ENCODE results near the gene TMEM91.

DNA sequence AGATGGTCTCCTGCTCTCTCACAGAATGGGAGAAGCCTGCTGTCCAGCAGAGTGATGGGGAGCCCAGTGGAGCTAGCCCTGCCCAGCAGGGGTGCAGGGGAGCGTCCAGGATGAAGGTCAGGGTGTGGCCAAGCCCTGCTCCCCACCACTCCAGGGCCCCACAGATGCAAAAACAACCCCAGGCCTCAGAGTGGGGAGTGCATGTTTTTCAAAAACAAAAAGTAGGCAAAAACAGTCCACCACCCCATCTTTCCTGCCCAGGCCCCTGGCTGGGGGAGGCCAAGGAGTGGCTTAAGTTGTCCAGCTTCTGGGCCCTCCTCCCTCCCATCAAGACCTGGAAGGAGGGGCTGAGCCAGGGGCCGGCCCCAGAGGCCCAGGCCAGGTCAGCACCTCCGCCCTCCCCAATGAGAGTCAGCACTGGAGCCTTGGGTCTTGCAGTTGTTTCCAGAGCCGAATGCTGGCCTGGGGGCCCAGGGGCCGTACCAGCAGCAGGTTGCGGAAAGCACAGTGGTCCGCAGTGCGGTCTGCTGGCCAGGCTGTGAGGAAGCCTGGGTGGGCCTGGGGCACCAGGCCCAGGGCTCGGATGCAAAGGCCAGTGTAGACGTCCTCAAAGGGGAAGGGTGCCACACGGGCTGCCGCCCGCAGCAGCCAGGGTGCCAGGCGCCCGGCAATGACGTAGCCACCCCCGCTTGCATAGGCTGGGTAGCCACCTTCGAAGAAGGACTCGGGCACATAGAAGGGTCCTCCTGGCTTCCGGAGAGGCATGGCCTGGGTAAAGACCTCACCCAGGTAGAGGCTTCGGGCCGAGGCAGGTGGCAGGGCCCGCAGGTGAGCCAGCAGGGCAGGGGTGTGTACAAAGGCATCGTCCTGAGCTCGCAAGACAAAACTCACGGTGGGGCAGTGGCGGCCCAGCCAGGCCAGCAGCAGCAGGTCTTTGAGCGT is 49.1 kb downstream of the TMEM91 start:
- no peak for TF ChIP-seq POLR2A (IDR thresholded peaks at IDR 0.05; ENCODE audit: control extremely low read depth in 1 of 2, low read depth in 2 of 2, low read length in 2 of 2)
- no peak for TF ChIP-seq KDM1A (IDR thresholded peaks at IDR 0.05; ENCODE audit: borderline replicate concordance, low read length)
- TF ChIP-seq SUZ12 (IDR thresholded peaks at IDR 0.05; ENCODE audit: low read length), result no peak
- TF ChIP-seq, protein P1, sequence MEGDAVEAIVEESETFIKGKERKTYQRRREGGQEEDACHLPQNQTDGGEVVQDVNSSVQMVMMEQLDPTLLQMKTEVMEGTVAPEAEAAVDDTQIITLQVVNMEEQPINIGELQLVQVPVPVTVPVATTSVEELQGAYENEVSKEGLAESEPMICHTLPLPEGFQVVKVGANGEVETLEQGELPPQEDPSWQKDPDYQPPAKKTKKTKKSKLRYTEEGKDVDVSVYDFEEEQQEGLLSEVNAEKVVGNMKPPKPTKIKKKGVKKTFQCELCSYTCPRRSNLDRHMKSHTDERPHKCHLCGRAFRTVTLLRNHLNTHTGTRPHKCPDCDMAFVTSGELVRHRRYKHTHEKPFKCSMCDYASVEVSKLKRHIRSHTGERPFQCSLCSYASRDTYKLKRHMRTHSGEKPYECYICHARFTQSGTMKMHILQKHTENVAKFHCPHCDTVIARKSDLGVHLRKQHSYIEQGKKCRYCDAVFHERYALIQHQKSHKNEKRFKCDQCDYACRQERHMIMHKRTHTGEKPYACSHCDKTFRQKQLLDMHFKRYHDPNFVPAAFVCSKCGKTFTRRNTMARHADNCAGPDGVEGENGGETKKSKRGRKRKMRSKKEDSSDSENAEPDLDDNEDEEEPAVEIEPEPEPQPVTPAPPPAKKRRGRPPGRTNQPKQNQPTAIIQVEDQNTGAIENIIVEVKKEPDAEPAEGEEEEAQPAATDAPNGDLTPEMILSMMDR (IDR thresholded peaks at IDR 0.05; ENCODE audit: control extremely low read depth in 1 of 3, insufficient read depth in 1 of 3, low read depth in 1 of 3, low read length in 3 of 3), result no peak
- no peak for TF ChIP-seq JUND (IDR thresholded peaks at IDR 0.05; ENCODE audit: low read length)
- no peak for TF ChIP-seq CHD2 (IDR thresholded peaks at IDR 0.05; ENCODE audit: low read length)

Data from H1 (cell line).